Measurements from ENCODE around the gene PSMC5. TPM values are rescaled to one million over a fixed set of nuclear protein-coding genes. Genes with fewer than 3 reads are reported as not detected.

PSMC5 gene
- total RNA-seq, 1 experiment from 2014 or later: 91.4 TPM

- Mint-ChIP-seq H3K4me3 (ENCODE audit: low read depth, unreplicated experiment) (no peak overlapping the region), H3K36me3 (ENCODE audit: insufficient read depth, unreplicated experiment) (peaks cover 18% of the 10 kb centered on the region), H3K27ac (ENCODE audit: unreplicated experiment) (no peak overlapping the region), H3K9me3 (ENCODE audit: low read depth, unreplicated experiment) (no peaks in the 10 kb centered on the region), H3K27me3 (ENCODE audit: unreplicated experiment) (no peaks in the 10 kb centered on the region), H3K4me1 (ENCODE audit: low read depth, unreplicated experiment) (peaks cover 11% of the 10 kb centered on the region)
- no peak for TF ChIP-seq CTCF (IDR thresholded peaks at IDR 0.05; ENCODE audit: unreplicated experiment)
- BruUV-seq (replicated peaks): no TSS peak
- intact Hi-C loops (cut with micrococcal nuclease; ENCODE audit: unreplicated experiment): no loop called here
- no peak for DNase-seq
- CTCF ChIA-PET: interaction anchor here (0.7 kb wide), 1 partner anchor 410 kb away, joined by 4 read pairs; no protein-coding TSS in a partner anchor
These were observed 8.0 kb downstream of the PSMC5 start for GRCh38 chr17:63835167-63835720.

GRCh38 chr17:63836811-63837210, 9.6 kb downstream of the PSMC5 start:
- no TSS peak for BruUV-seq (replicated peaks)
- no peak for DNase-seq
- no peak overlapping the region for H3K4me3 Mint-ChIP-seq (ENCODE audit: low read depth, unreplicated experiment)
- intact Hi-C loops (cut with micrococcal nuclease; ENCODE audit: unreplicated experiment): no loop called here
- no peak for TF ChIP-seq CTCF (IDR thresholded peaks at IDR 0.05; ENCODE audit: unreplicated experiment)
- H3K36me3 Mint-ChIP-seq (ENCODE audit: insufficient read depth, unreplicated experiment): peaks cover 31% of the 10 kb centered on the region
- H3K27ac Mint-ChIP-seq (ENCODE audit: unreplicated experiment): no peak overlapping the region
- no peaks in the 10 kb centered on the region for H3K27me3 Mint-ChIP-seq (ENCODE audit: unreplicated experiment)
- CTCF ChIA-PET: no interaction called here
- H3K4me1 Mint-ChIP-seq (ENCODE audit: low read depth, unreplicated experiment): peaks cover 22% of the 10 kb centered on the region
- no peaks in the 10 kb centered on the region for H3K9me3 Mint-ChIP-seq (ENCODE audit: low read depth, unreplicated experiment)

GRCh38 chr17:63837480-63837879, 10.2 kb downstream of the PSMC5 start:
- BruUV-seq (replicated peaks): no TSS peak
- CTCF ChIA-PET: no interaction called here
- no peak overlapping the region for H3K4me3 Mint-ChIP-seq (ENCODE audit: low read depth, unreplicated experiment)
- H3K36me3 Mint-ChIP-seq (ENCODE audit: insufficient read depth, unreplicated experiment): peaks cover 31% of the 10 kb centered on the region
- H3K4me1 Mint-ChIP-seq (ENCODE audit: low read depth, unreplicated experiment): peaks cover 22% of the 10 kb centered on the region
- no peak for DNase-seq
- H3K27ac Mint-ChIP-seq (ENCODE audit: unreplicated experiment): no peak overlapping the region
- intact Hi-C loops (cut with micrococcal nuclease; ENCODE audit: unreplicated experiment): no loop called here
- no peaks in the 10 kb centered on the region for H3K9me3 Mint-ChIP-seq (ENCODE audit: low read depth, unreplicated experiment)
- no peak for TF ChIP-seq CTCF (IDR thresholded peaks at IDR 0.05; ENCODE audit: unreplicated experiment)
- no peaks in the 10 kb centered on the region for H3K27me3 Mint-ChIP-seq (ENCODE audit: unreplicated experiment)

- CTCF ChIA-PET: interaction anchor here (0.5 to 1.2 kb wide), 3 partner anchors 10 to 1011 kb away, joined by 3 to 5 read pairs (median 3); no protein-coding TSS in a partner anchor
- BruUV-seq (replicated peaks): no TSS peak
- no peak for TF ChIP-seq CTCF (IDR thresholded peaks at IDR 0.05; ENCODE audit: unreplicated experiment)
- Mint-ChIP-seq H3K4me1 (ENCODE audit: low read depth, unreplicated experiment) (peaks cover 22% of the 10 kb centered on the region), H3K27ac (ENCODE audit: unreplicated experiment) (no peak overlapping the region), H3K27me3 (ENCODE audit: unreplicated experiment) (no peaks in the 10 kb centered on the region), H3K36me3 (ENCODE audit: insufficient read depth, unreplicated experiment) (peaks cover 36% of the 10 kb centered on the region), H3K9me3 (ENCODE audit: low read depth, unreplicated experiment) (no peaks in the 10 kb centered on the region), H3K4me3 (ENCODE audit: low read depth, unreplicated experiment) (no peak overlapping the region)
- DNase-seq: no peak
- intact Hi-C loops (cut with micrococcal nuclease; ENCODE audit: unreplicated experiment): no loop called here
These were observed 10.8 kb downstream of the PSMC5 start for GRCh38 chr17:63837962-63838600.

All from Calu3 (cell line).